Measurements from ENCODE around the gene C1orf87.
"Not testable (repeated sequence)": the region's sequence is repeated elsewhere in the genome, so short reads cannot be mapped to it uniquely, and the experiment has no call there.

The C1orf87 gene

GRCh38 chr1:59971464-59971911, 102.1 kb downstream of the C1orf87 start:
- ATAC-seq = peak; percentile 99
- TF ChIP-seq CSDC2 (CRISPR knock-in tag; IDR thresholded peaks at IDR 0.05) = no peak
- no peak for TF ChIP-seq ZFP30 (CRISPR knock-in tag; IDR thresholded peaks at IDR 0.05)
- no peak for TF ChIP-seq ESRRG (CRISPR knock-in tag; IDR thresholded peaks at IDR 0.05)
- no peak for TF ChIP-seq CREB5 (CRISPR knock-in tag; IDR thresholded peaks at IDR 0.05; ENCODE audit: low read depth)
- no peak for TF ChIP-seq BACH2 (CRISPR knock-in tag; IDR thresholded peaks at IDR 0.05; ENCODE audit: borderline replicate concordance)
- no peak for TF ChIP-seq GLIS3 (CRISPR knock-in tag; IDR thresholded peaks at IDR 0.05)

- not testable (repeated sequence) for ATAC-seq
Measured at GRCh38 chr1:59969542-59970175, 103.9 kb downstream of the C1orf87 start.

- ATAC-seq = not testable (repeated sequence)
Measured at GRCh38 chr1:59968746-59969145, 104.8 kb downstream of the C1orf87 start.

DNA sequence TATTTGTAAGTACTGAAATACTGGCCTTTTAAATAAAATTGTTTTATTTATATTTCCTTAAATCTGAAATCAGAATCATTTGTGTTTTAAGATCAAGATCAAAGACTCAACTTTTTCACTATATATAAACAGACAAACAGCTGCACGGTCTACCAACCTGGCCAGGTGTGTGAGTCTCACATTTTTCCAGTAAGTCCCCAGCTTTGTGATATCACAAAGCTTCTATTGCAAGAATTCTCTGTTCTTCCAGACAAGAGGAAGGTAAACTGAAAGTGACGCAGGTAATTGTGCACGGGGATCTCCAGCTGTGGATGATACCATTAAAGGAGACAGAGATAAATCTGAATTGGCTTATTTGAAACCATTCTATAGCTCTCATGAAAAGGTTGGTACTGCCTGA, 105.8 kb downstream of the C1orf87 start:
- ATAC-seq = no peak
- TF ChIP-seq, protein P1, sequence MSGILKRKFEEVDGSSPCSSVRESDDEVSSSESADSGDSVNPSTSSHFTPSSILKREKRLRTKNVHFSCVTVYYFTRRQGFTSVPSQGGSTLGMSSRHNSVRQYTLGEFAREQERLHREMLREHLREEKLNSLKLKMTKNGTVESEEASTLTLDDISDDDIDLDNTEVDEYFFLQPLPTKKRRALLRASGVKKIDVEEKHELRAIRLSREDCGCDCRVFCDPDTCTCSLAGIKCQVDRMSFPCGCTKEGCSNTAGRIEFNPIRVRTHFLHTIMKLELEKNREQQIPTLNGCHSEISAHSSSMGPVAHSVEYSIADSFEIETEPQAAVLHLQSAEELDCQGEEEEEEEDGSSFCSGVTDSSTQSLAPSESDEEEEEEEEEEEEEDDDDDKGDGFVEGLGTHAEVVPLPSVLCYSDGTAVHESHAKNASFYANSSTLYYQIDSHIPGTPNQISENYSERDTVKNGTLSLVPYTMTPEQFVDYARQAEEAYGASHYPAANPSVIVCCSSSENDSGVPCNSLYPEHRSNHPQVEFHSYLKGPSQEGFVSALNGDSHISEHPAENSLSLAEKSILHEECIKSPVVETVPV (CRISPR knock-in tag; IDR thresholded peaks at IDR 0.05) = no peak

DNA sequence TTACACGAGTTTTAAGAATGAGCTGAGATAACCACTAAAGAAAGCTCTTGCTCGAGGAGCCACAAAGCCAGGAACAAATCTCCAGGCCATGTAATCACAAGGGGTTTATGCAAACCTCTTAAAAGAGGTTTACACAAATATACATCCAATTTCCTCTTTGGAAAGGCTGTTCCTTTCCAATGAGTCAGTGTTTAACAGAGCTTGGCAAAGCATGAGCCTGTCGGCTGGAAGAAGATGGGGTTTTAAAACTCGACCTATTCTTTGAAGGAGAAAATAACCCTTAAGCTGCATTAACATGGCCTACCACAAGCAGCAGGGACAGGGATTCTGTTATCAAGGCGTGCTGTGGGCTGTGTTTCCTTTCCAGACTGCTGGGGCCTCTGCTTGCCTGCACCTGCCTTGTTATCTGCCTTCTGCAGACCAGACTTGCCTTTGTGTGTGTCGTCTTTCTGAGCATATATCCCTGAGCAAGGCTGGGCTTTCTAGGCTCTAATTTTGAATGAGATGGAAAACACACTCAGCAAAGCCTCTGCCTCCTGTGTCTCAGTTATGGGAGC, 106.4 kb downstream of the C1orf87 start:
- TF ChIP-seq ZFP30 (CRISPR knock-in tag; IDR thresholded peaks at IDR 0.05) (no peak), ZFP3 (CRISPR knock-in tag; IDR thresholded peaks at IDR 0.05) (no peak), OSR1 (CRISPR knock-in tag; IDR thresholded peaks at IDR 0.05) (no peak), CREB5 (CRISPR knock-in tag; IDR thresholded peaks at IDR 0.05; ENCODE audit: low read depth) (no peak), PPARA (CRISPR knock-in tag; IDR thresholded peaks at IDR 0.05; ENCODE audit: borderline replicate concordance) (no peak), POU6F1 (CRISPR knock-in tag; IDR thresholded peaks at IDR 0.05; ENCODE audit: borderline replicate concordance, low read depth) (no peak), GLIS3 (CRISPR knock-in tag; IDR thresholded peaks at IDR 0.05) (no peak), ARNTL (CRISPR knock-in tag; IDR thresholded peaks at IDR 0.05; ENCODE audit: borderline replicate concordance, low read depth) (no peak), ZNF565 (CRISPR knock-in tag; conservative IDR thresholded peaks at IDR 0.05; ENCODE audit: low read depth) (no peak), ZNF8 (CRISPR knock-in tag; IDR thresholded peaks at IDR 0.05) (no peak), TCF4 (CRISPR knock-in tag; IDR thresholded peaks at IDR 0.05; ENCODE audit: borderline replicate concordance) (no peak), BACH2 (CRISPR knock-in tag; IDR thresholded peaks at IDR 0.05; ENCODE audit: borderline replicate concordance) (no peak), CSDC2 (CRISPR knock-in tag; IDR thresholded peaks at IDR 0.05) (no peak), TOX (CRISPR knock-in tag; IDR thresholded peaks at IDR 0.05; ENCODE audit: borderline replicate concordance) (no peak), ZNF70 (CRISPR knock-in tag; IDR thresholded peaks at IDR 0.05) (no peak), RARB (CRISPR knock-in tag; IDR thresholded peaks at IDR 0.05) (no peak), ZC3H10 (CRISPR knock-in tag; IDR thresholded peaks at IDR 0.05) (no peak), ESRRG (CRISPR knock-in tag; IDR thresholded peaks at IDR 0.05) (no peak), SNAI2 (CRISPR knock-in tag; IDR thresholded peaks at IDR 0.05) (no peak)
- TF ChIP-seq, protein P1 (CRISPR knock-in tag; IDR thresholded peaks at IDR 0.05) = no peak
- no peak for ATAC-seq

All from SK-N-SH treated with all-trans-retinoic acid at 6 μM for 48 hours (cell line).